H1 (cell line): ENCODE measurements around the gene PPIF. TPM values are rescaled to one million over a fixed set of nuclear protein-coding genes. Genes with fewer than 3 reads are reported as not detected.

Experiments
- CTCF ChIA-PET: fragments of 300-600 bp; sonication (Branson Sonifier 250); formaldehyde crosslinking; loops from one replicate; lab custom pipeline; 2021; ENCODE audit not compliant: partially characterized antibody; lab: Charles Lee
- POLR2A ChIA-PET: fragments of 300-600 bp; sonication (Branson Sonifier 250); formaldehyde crosslinking; loops from one replicate; lab custom pipeline; 2021; ENCODE audit warnings: inconsistent platforms; ENCODE audit not compliant: partially characterized antibody; lab: Charles Lee
- DNase-seq, 2 experiments: peaks; one replicate each; pipeline versions ENCODE4 v3.0.0 to v3.0.0-alpha.2; 2010 to 2022; ENCODE audit warnings: low spot score in 2 of 2, low read depth in 1 of 2, mixed read lengths in 1 of 2
- FAIRE-seq: peaks from 2 replicates; lab custom pipeline; 2011; peaks lifted over from hg19 to GRCh38; lab: Jason Lieb, UNC
- H2AFZ ChIP-seq: 2 replicates; pipeline ENCODE4 v1.8.1; 2012; ENCODE audit warnings: low read length, inconsistent platforms
- H2AK5ac ChIP-seq: 2 replicates; pipeline ENCODE4 v1.6.1; 2013; ENCODE audit warnings: low read depth, low read length
- H2BK120ac ChIP-seq: replicated peaks from 2 replicates; pipeline ENCODE3; 2013; ENCODE audit warnings: low read depth, low read length, inconsistent platforms
- H2BK12ac ChIP-seq: 2 replicates; pipeline ENCODE4 v1.6.1; 2013; ENCODE audit warnings: low read depth, low read length
- H2BK15ac ChIP-seq: 2 replicates; pipeline ENCODE4 v1.6.1; 2013; ENCODE audit warnings: low read length
- H2BK20ac ChIP-seq: 2 replicates; pipeline ENCODE4 v1.6.1; 2013; ENCODE audit warnings: low read length
- H2BK5ac ChIP-seq: 2 replicates; pipeline ENCODE4 v1.6.1; 2013; ENCODE audit warnings: low read depth, low read length
- H3K14ac ChIP-seq: 2 replicates; pipeline ENCODE4 v1.6.1; 2013; ENCODE audit warnings: inconsistent platforms; ENCODE audit not compliant: insufficient read length
- H3K18ac ChIP-seq: 2 replicates; pipeline ENCODE4 v1.6.1; 2013; ENCODE audit warnings: low read length; ENCODE audit errors: extremely low read depth
- H3K23ac ChIP-seq: 2 replicates; pipeline ENCODE4 v1.6.1; 2013; ENCODE audit warnings: inconsistent platforms; ENCODE audit not compliant: insufficient read length
- H3K23me2 ChIP-seq: 2 replicates; pipeline ENCODE4 v1.6.1; 2013; ENCODE audit warnings: low read depth, low read length
- H3K27ac ChIP-seq: 2 replicates; pipeline ENCODE4 v1.6.1; 2011; ENCODE audit warnings: low read depth, low read length, inconsistent platforms
- H3K27me3 ChIP-seq, 4 experiments: replicated peaks in 1 of 4; 1 replicate in 1 of 4; 2 replicates in 3 of 4; pipeline versions ENCODE4 v1.6.1 to v1.8.1; 2011 to 2013; ENCODE audit warnings: low read length in 3 of 4, mild to moderate bottlenecking in 3 of 4, inconsistent platforms in 2 of 4, mixed read lengths in 2 of 4, moderate library complexity in 1 of 4; ENCODE audit not compliant: control insufficient read depth in 3 of 4, insufficient read depth in 3 of 4; ENCODE audit errors: extremely low read depth in 1 of 4
- H3K36me3 ChIP-seq, 4 experiments: 2 replicates each; pipeline versions ENCODE4 v1.6.1 to v1.8.1; 2011 to 2013; ENCODE audit warnings: mild to moderate bottlenecking in 4 of 4, low read length in 3 of 4, moderate library complexity in 2 of 4, control low read depth in 1 of 4, inconsistent platforms in 1 of 4; ENCODE audit not compliant: insufficient read depth in 4 of 4, control insufficient read depth in 2 of 4
- H3K4ac ChIP-seq: replicated peaks from 2 replicates; pipeline ENCODE3; 2013; ENCODE audit warnings: low read length, low read depth, mixed read lengths, inconsistent platforms; ENCODE audit not compliant: insufficient read length
- H3K4me1 ChIP-seq, 4 experiments: replicated peaks in 1 of 4; 1 replicate in 1 of 4; 2 replicates in 3 of 4; pipeline versions ENCODE4 v1.6.1 to v1.8.1; 2011 to 2013; ENCODE audit warnings: low read length in 3 of 4, inconsistent platforms in 2 of 4, mixed read lengths in 1 of 4; ENCODE audit not compliant: insufficient read depth in 4 of 4, control insufficient read depth in 3 of 4
- H3K4me2 ChIP-seq, 2 experiments: 2 replicates each; pipeline versions ENCODE4 v1.6.1 to v1.8.1; 2011 to 2013; ENCODE audit warnings: low read depth in 2 of 2, low read length in 2 of 2, control low read depth in 1 of 2, inconsistent platforms in 1 of 2, mild to moderate bottlenecking in 1 of 2; ENCODE audit not compliant: insufficient read depth in 1 of 2
- H3K4me3 ChIP-seq, 4 experiments: fragments of 200-600, 300-600 bp in 1 of 4; sonication (generic), shearing (Covaris generic), sonication (Bioruptor Twin) in 1 of 4; 2 replicates each; pipeline versions ENCODE4 v1.5.1 to v1.8.1; 2011 to 2016; ENCODE audit warnings: low read length in 4 of 4, low read depth in 3 of 4, control low read depth in 2 of 4, inconsistent platforms in 2 of 4, mild to moderate bottlenecking in 2 of 4, mixed read lengths in 1 of 4, moderate library complexity in 1 of 4; ENCODE audit not compliant: insufficient read depth in 2 of 4; ENCODE audit errors: extremely low read depth in 1 of 4
- H3K56ac ChIP-seq: replicated peaks from 2 replicates; pipeline ENCODE3; 2013; ENCODE audit warnings: low read depth, mild to moderate bottlenecking, mixed read lengths, low read length, inconsistent platforms; ENCODE audit not compliant: insufficient read length
- H3K79me1 ChIP-seq: 2 replicates; pipeline ENCODE4 v1.6.1; 2013; ENCODE audit warnings: low read depth, low read length, control low read depth
- H3K79me2 ChIP-seq, 2 experiments: 2 replicates each; pipeline versions ENCODE4 v1.6.1 to v1.8.1; 2012 to 2013; ENCODE audit warnings: low read length in 2 of 2, mild to moderate bottlenecking in 2 of 2, inconsistent platforms in 1 of 2; ENCODE audit not compliant: insufficient read depth in 2 of 2, control insufficient read depth in 1 of 2
- H3K9ac ChIP-seq, 4 experiments: replicated peaks in 1 of 4; 1 replicate in 1 of 4; 2 replicates in 3 of 4; pipeline versions ENCODE4 v1.6.1 to v1.8.1; 2011 to 2013; ENCODE audit warnings: low read depth in 3 of 4, low read length in 3 of 4, control low read depth in 2 of 4, mild to moderate bottlenecking in 2 of 4, moderate library complexity in 2 of 4, inconsistent platforms in 1 of 4; ENCODE audit errors: extremely low read depth in 1 of 4
- H3K9me3 ChIP-seq, 2 experiments: 2 replicates each; pipeline versions ENCODE4 v1.6.1 to v1.8.1; 2012 to 2013; ENCODE audit warnings: mild to moderate bottlenecking in 2 of 2, moderate library complexity in 2 of 2, control low read depth in 1 of 2, inconsistent platforms in 1 of 2, low read depth in 1 of 2, low read length in 1 of 2, mixed read lengths in 1 of 2; ENCODE audit not compliant: insufficient read depth in 2 of 2
- H4K20me1 ChIP-seq, 2 experiments: replicated peaks in 1 of 2; 2 replicates each; pipeline versions ENCODE3 to v1.8.1; 2011 to 2013; ENCODE audit warnings: inconsistent platforms in 2 of 2, low read length in 2 of 2, mild to moderate bottlenecking in 1 of 2; ENCODE audit not compliant: insufficient read depth in 2 of 2, control insufficient read depth in 1 of 2
- H4K5ac ChIP-seq: 2 replicates; pipeline ENCODE4 v1.6.1; 2013; ENCODE audit warnings: low read length, low read depth, mixed read lengths, inconsistent platforms; ENCODE audit not compliant: insufficient read length
- H4K8ac ChIP-seq: 2 replicates; pipeline ENCODE4 v1.8.0; 2013; ENCODE audit warnings: mild to moderate bottlenecking, moderate library complexity, low read length, inconsistent platforms; ENCODE audit not compliant: insufficient read depth; ENCODE audit errors: extremely low read depth
- H4K91ac ChIP-seq: replicated peaks from 2 replicates; pipeline ENCODE3; 2013; ENCODE audit warnings: low read length, mixed read lengths, inconsistent platforms; ENCODE audit not compliant: insufficient read length
- CBX5 ChIP-seq: fragments of 300-800, 300-1000 bp; sonication (generic); IDR thresholded peaks from 2 replicates; pipeline ENCODE4 v1.7.1; 2016; ENCODE audit warnings: antibody characterized with exemption, low read length, low read depth
- CBX8 ChIP-seq: fragments of 300-800, 300-1000 bp; sonication (generic); IDR thresholded peaks from 2 replicates; pipeline ENCODE4 v1.7.1; 2016; ENCODE audit warnings: low read depth, low read length, borderline replicate concordance
- CREB1 ChIP-seq: IDR thresholded peaks from 2 replicates; pipeline ENCODE4 v1.6.1; 2012; ENCODE audit warnings: inconsistent platforms
- MAFK ChIP-seq: IDR thresholded peaks from 2 replicates; pipeline ENCODE4 v1.6.1; 2012; ENCODE audit warnings: low read depth, mild to moderate bottlenecking, improper control_type of control experiment, low read length
- YY1 ChIP-seq: IDR thresholded peaks from 2 replicates; pipeline ENCODE4 v1.6.1; 2011; ENCODE audit warnings: low read depth, mild to moderate bottlenecking, low read length
- WGBS, 2 experiments: shearing (Covaris generic) in 1 of 2; methylation state at CpG; one replicate each; pipeline versions ENCODE4 v1.1.6 to v1.1.7; 2013 to 2015; ENCODE audit warnings: low lambda C conversion rate in 2 of 2, mixed read lengths in 2 of 2, inconsistent platforms in 1 of 2, low coverage in 1 of 2, missing lambda C conversion rate in 1 of 2; ENCODE audit not compliant: insufficient replicate concordance in 2 of 2, insufficient coverage in 1 of 2, insufficient read length in 1 of 2; ENCODE audit errors: extremely low coverage in 1 of 2, missing lambda C conversion rate in 1 of 2; 5-methylcytosine and 5-hydroxymethylcytosine counted together
- polyA plus RNA-seq, 7 experiments: library from polyadenylated mRNA; depleted of rRNA in 3 of 7; stranded (reverse) in 5 of 7; unstranded in 2 of 7; fragments of >200 nt in 5 of 7; fragments of 200-250 nt in 2 of 7; gene quantifications; 1 replicate in 5 of 7; 2 replicates in 1 of 7; 4 replicates in 1 of 7; pipeline versions ENCODE4 v1.2.1 to v1.2.3, GENCODE V29; 2011 to 2013; ENCODE audit warnings: missing spikeins in 2 of 7, mixed read lengths in 2 of 7
- total RNA-seq: library from RNA; stranded (reverse); fragmentation: NEBNext Ultra II Directional; extraction: Animal tissue kit (Norgen Biotek cat#: 25700); gene quantifications from 2 replicates; pipeline ENCODE4 v1.2.1, GENCODE V29; 2021

Gene PPIF
- total and polyA plus RNA-seq, 2 of the 8 experiments (the other 6 are each of a cell fraction or from before 2014, with no cell fraction given): 70.2 to 77.6 TPM

DNA sequence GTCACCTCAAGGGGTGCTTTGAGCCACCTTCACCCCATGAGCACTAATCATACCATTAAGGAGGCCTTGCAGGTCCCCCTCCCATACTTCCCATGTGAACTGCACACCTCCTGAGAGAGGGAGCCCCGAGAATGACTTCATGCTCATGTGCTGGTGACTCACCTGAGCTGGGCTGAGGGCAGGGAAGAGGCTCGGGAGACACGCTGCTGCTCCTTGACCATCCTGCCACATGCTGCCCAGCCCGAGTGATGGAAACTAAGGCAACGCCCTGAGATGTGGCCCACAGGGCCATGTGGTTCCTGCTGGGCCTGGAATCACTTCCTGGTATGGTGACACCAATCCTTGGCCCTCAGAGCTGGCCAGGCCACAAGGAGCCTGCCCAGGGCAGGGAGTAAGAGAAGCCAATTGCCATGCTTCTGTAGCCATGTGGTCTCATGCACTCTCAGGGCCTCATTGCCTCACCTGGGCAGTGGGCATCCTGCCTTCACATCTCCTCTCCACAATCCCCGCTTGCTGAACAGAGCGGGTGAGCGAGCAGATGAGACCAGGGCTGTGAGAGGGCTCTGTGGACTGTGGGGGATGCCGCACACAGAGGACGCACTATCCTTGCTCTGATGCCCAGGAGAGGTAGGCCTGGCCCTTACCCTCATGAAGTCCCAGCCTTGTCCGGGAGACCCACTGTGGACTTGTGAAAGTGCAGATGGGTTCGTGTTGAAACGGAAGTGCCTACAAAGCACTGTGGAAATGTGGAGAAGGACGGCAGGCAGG, 18.3 kb upstream of the PPIF start:
- Histone ChIP-seq H3K9ac (no peak overlapping the region), H3K4me2 (no peak overlapping the region)
- POLR2A ChIA-PET: interaction anchor here (1.2 to 1.4 kb wide), 2 partner anchors 8 to 19 kb away, joined by 3 read pairs; no protein-coding TSS in a partner anchor

More for the DNA sequence above, 18.3 kb upstream of the PPIF start:
- no peaks in the 10 kb centered on the region; a peak in 1 of 4 replicates for H3K79me2 ChIP-seq
- H2BK120ac ChIP-seq: no peak overlapping the region
- H2BK15ac ChIP-seq: no peak overlapping the region
- H3K79me1 ChIP-seq: no peaks in the 10 kb centered on the region
- no peak overlapping the region for H3K27ac ChIP-seq
- WGBS, 2 experiments: 91% methylated on average over 12 of the region's 14 CpGs; no CpG with 5 or more reads in 1 of the 2 experiments
- no peak overlapping the region for H3K56ac ChIP-seq
- H3K9me3 ChIP-seq: peaks cover 2 to 4% of the 10 kb centered on the region in 2 experiments; a peak in 2 of 4 replicates
- no peak overlapping the region for H2BK5ac ChIP-seq
- no peak overlapping the region; the same call in 1 of the 2 replicates for H2AK5ac ChIP-seq
- no peak overlapping the region for H2BK12ac ChIP-seq
- H2BK20ac ChIP-seq: no peak overlapping the region
- H3K27me3 ChIP-seq: no peaks in the 10 kb centered on the region
- no peak overlapping the region for H4K5ac ChIP-seq
- no peak for FAIRE-seq
- CTCF ChIA-PET: interaction anchor here (1.5 to 2.0 kb wide), 2 partner anchors 10 to 16 kb away, joined by 3 to 5 read pairs; no protein-coding TSS in a partner anchor
- H3K14ac ChIP-seq: no peak overlapping the region
- TF ChIP-seq YY1 (no peak), MAFK (no peak), CBX5 (no peak), CBX8 (no peak), CREB1 (no peak)
- no peak overlapping the region for H4K8ac ChIP-seq
- peaks cover 12% of the 10 kb centered on the region; the same call in 1 of the 2 replicates for H3K23me2 ChIP-seq
- no peaks in the 10 kb centered on the region for H3K36me3 ChIP-seq
- DNase-seq: no peak
- no peaks in the 10 kb centered on the region for H4K20me1 ChIP-seq
- H3K4ac ChIP-seq: no peak overlapping the region
- no peak overlapping the region for H2AFZ ChIP-seq
- no peak overlapping the region for H4K91ac ChIP-seq
- H3K4me3 ChIP-seq: no peak overlapping the region
- no peak overlapping the region for H3K23ac ChIP-seq
- H3K18ac ChIP-seq: no peak overlapping the region
- peaks cover 0 to 2% (median 0%) of the 10 kb centered on the region in 4 experiments; a peak in 2 of 7 replicates for H3K4me1 ChIP-seq
